ENCODE data around the gene UVRAG. TPM values are rescaled to one million over a fixed set of nuclear protein-coding genes. Genes with fewer than 3 reads are reported as not detected.

UVRAG gene
- total RNA-seq, 3 donors from 2014 or later (not counting 1 experiment from before 2014, with no cell fraction given), result 39.9 to 52.5 (median 41.4) TPM

GRCh38 chr11:76151556-76152085, 336.6 kb downstream of the UVRAG start:
- Mint-ChIP-seq H3K27ac (peak overlapping the region; percentile 88 to 92), H3K27me3 (ENCODE audit: low read depth in 2 of 2) (peaks cover 0 to 2% of the 10 kb centered on the region in 2 donors), H3K4me3 (peak overlapping the region; percentile 84), H3K4me1 (peaks cover 36 to 37% of the 10 kb centered on the region in 2 donors), H3K36me3 (no peaks in the 10 kb centered on the region), H3K9me3 (no peaks in the 10 kb centered on the region)
- Histone ChIP-seq H3K27ac (ENCODE audit: low read length) (no peak overlapping the region), H3K36me3 (ENCODE audit: control insufficient read depth, insufficient read depth, low read length) (no peaks in the 10 kb centered on the region), H3K9me3 (ENCODE audit: control insufficient read depth, insufficient read depth, low read length) (no peaks in the 10 kb centered on the region), H3K4me3 (ENCODE audit: low read length) (no peak overlapping the region), H3K27me3 (ENCODE audit: control insufficient read depth, insufficient read depth, low read length) (no peaks in the 10 kb centered on the region), H3K4me1 (ENCODE audit: control insufficient read depth, insufficient read depth, low read length) (peaks cover 30% of the 10 kb centered on the region)
- ATAC-seq, result no peak
- DNase-seq, result no peak
- no peak for TF ChIP-seq CTCF (IDR thresholded peaks at IDR 0.05)
- intact Hi-C loops (cut with micrococcal nuclease), result loop anchor here (1.0 to 5.0 kb wide), 3 partner anchors 56 to 349 kb away; partner anchors contain the start of gene WNT11
- 85% methylated on average over 5 of the region's 5 CpGs for WGBS (ENCODE audit: insufficient coverage)

GRCh38 chr11:76152086-76152681, 337.2 kb downstream of the UVRAG start:
- peaks cover 36 to 38% of the 10 kb centered on the region in 2 donors for H3K4me1 Mint-ChIP-seq

DNA sequence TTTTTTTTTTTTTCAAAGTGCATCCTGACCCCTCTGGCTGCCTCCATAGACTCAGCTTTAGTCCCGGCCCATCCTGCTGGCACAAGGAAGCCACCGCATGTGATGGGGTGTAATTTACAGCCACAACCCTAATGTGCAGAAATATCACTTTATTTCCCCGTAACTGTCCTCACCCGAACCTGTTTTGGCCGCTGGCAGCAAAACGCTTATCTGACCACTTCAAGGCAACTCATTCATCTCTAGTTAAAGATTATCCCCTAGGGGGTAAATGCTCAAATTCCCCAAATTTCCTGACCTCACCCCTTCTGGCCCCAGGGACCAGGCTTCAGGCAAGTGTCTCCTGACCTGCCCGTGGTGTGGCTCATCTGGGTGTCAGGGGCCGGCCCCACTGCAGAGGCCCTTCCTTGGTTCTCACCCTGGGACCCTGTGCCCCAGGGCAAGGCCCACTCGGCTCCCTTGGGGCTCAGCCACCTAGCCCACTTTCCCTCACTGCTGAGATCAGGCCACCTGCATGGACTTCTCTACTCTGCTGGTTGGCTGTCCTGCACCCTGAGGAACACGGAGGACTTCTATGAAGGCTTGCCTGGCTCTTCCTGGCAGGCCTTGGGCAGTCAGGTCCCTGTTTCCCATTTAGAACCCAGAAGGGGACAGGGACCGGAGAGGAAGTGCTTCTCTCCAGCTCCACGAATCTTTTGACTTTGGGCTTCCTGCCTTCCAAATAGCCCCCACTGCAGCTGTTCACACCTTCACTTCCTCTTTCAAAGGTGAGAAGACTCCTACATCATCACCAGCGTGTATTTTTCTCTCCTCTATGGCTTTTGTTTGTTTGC, 337.9 kb downstream of the UVRAG start:
- no peak for TF ChIP-seq CTCF (IDR thresholded peaks at IDR 0.05)
- H3K4me3 ChIP-seq (ENCODE audit: low read length), result peak overlapping the region; percentile 34
- H3K27ac ChIP-seq (ENCODE audit: low read length), result peak overlapping the region; percentile 55
- H3K9me3 ChIP-seq (ENCODE audit: control insufficient read depth, insufficient read depth, low read length), result no peaks in the 10 kb centered on the region
- Mint-ChIP-seq H3K36me3 (no peaks in the 10 kb centered on the region), H3K9me3 (no peaks in the 10 kb centered on the region), H3K4me1 (peaks cover 36 to 38% of the 10 kb centered on the region in 2 donors), H3K4me3 (peak overlapping the region; percentile 84), H3K27me3 (ENCODE audit: low read depth in 2 of 2) (peaks cover 0 to 2% of the 10 kb centered on the region in 2 donors), H3K27ac (peak overlapping the region; percentile 88 to 92)
- 31% methylated on average over 12 of the region's 13 CpGs for WGBS (ENCODE audit: insufficient coverage)
- no peaks in the 10 kb centered on the region for H3K36me3 ChIP-seq (ENCODE audit: control insufficient read depth, insufficient read depth, low read length)
- peak in 1 of 2 donors; percentile 61 for DNase-seq
- H3K4me1 ChIP-seq (ENCODE audit: control insufficient read depth, insufficient read depth, low read length), result peaks cover 30% of the 10 kb centered on the region
- peak; percentile 57 to 71 (median 66) for ATAC-seq
- no peaks in the 10 kb centered on the region for H3K27me3 ChIP-seq (ENCODE audit: control insufficient read depth, insufficient read depth, low read length)
- intact Hi-C loops (cut with micrococcal nuclease), result loop anchor here (1.0 to 5.0 kb wide), 3 partner anchors 54 to 350 kb away; partner anchors contain the start of gene WNT11

More at GRCh38 chr11:76152086-76152681, 337.2 kb downstream of the UVRAG start:
- Mint-ChIP-seq H3K4me3 (peak overlapping the region; percentile 84), H3K27ac (peak overlapping the region; percentile 88 to 92), H3K36me3 (no peaks in the 10 kb centered on the region), H3K27me3 (ENCODE audit: low read depth in 2 of 2) (peaks cover 0 to 2% of the 10 kb centered on the region in 2 donors), H3K9me3 (no peaks in the 10 kb centered on the region)
- no peaks in the 10 kb centered on the region for H3K36me3 ChIP-seq (ENCODE audit: control insufficient read depth, insufficient read depth, low read length)
- H3K27me3 ChIP-seq (ENCODE audit: control insufficient read depth, insufficient read depth, low read length), result no peaks in the 10 kb centered on the region
- intact Hi-C loops (cut with micrococcal nuclease), result loop anchor here (1.0 to 5.0 kb wide), 3 partner anchors 55 to 349 kb away; partner anchors contain the start of gene WNT11
- DNase-seq (peak; percentile 73 to 85), ATAC-seq (peak; percentile 82 to 85 (median 83))
- WGBS (ENCODE audit: insufficient coverage), result 15% methylated on average over 24 of the region's 30 CpGs
- H3K9me3 ChIP-seq (ENCODE audit: control insufficient read depth, insufficient read depth, low read length), result no peaks in the 10 kb centered on the region
- H3K4me3 ChIP-seq (ENCODE audit: low read length), result peak overlapping the region; percentile 34
- TF ChIP-seq CTCF (IDR thresholded peaks at IDR 0.05), result peak; percentile 85
- H3K4me1 ChIP-seq (ENCODE audit: control insufficient read depth, insufficient read depth, low read length), result peaks cover 30% of the 10 kb centered on the region
- H3K27ac ChIP-seq (ENCODE audit: low read length), result no peak overlapping the region

All from natural killer cell (primary cell).